Stimulated activated CD4-positive, alpha-beta T cell treated with anti-CD3 and anti-CD28 coated beads, Interleukin-2, amount 100 ng/mL, for 48 hours (primary cell): ENCODE data around the gene DCDC1.

Source experiments
- DNase-seq, 2 donors: peaks; one replicate each; pipeline ENCODE4 v3.0.0-alpha.2; 2020

DCDC1 gene

GRCh38 chr11:30902929-30903328 is 466.6 kb downstream of the DCDC1 start:
- no peak for DNase-seq

GRCh38 chr11:30895046-30895445 is 474.5 kb downstream of the DCDC1 start:
- no peak for DNase-seq

- DNase-seq = no peak
Measured at GRCh38 chr11:30893318-30893717, 476.2 kb downstream of the DCDC1 start.

- no peak for DNase-seq
Measured at GRCh38 chr11:30889143-30889794, 480.3 kb downstream of the DCDC1 start.

GRCh38 chr11:30879322-30880005 is 490.1 kb downstream of the DCDC1 start:
- DNase-seq = no peak

GRCh38 chr11:30878400-30878799 is 491.1 kb downstream of the DCDC1 start:
- no peak for DNase-seq

GRCh38 chr11:30876663-30877396 is 492.7 kb downstream of the DCDC1 start:
- no peak for DNase-seq

- no peak for DNase-seq
Measured at GRCh38 chr11:30876228-30876627, 493.3 kb downstream of the DCDC1 start.

- no peak for DNase-seq
Measured at GRCh38 chr11:30875806-30876205, 493.7 kb downstream of the DCDC1 start.

- DNase-seq = no peak
Measured at GRCh38 chr11:30873924-30874610, 495.5 kb downstream of the DCDC1 start.

GRCh38 chr11:30868626-30869081 is 500.9 kb downstream of the DCDC1 start:
- DNase-seq = no peak

- DNase-seq = no peak
Measured at GRCh38 chr11:30863209-30863608, 506.3 kb downstream of the DCDC1 start.

GRCh38 chr11:30861531-30861930 is 508.0 kb downstream of the DCDC1 start:
- no peak for DNase-seq

- DNase-seq = no peak
Measured at GRCh38 chr11:30861064-30861463, 508.5 kb downstream of the DCDC1 start.

- DNase-seq = no peak
Measured at GRCh38 chr11:30860146-30860545, 509.4 kb downstream of the DCDC1 start.

- DNase-seq = no peak
Measured at GRCh38 chr11:30859669-30860068, 509.9 kb downstream of the DCDC1 start.

- no peak for DNase-seq
Measured at GRCh38 chr11:30855383-30856006, 514.0 kb downstream of the DCDC1 start.

GRCh38 chr11:30853439-30853838 is 516.1 kb downstream of the DCDC1 start:
- no peak for DNase-seq

GRCh38 chr11:30852645-30853044 is 516.9 kb downstream of the DCDC1 start:
- DNase-seq = no peak

- DNase-seq = no peak
Measured at GRCh38 chr11:30852091-30852490, 517.4 kb downstream of the DCDC1 start.

GRCh38 chr11:30837252-30837651 is 532.3 kb downstream of the DCDC1 start:
- no peak for DNase-seq

GRCh38 chr11:30832831-30833230 is 536.7 kb downstream of the DCDC1 start:
- no peak for DNase-seq

GRCh38 chr11:30830681-30831080 is 538.9 kb downstream of the DCDC1 start:
- no peak for DNase-seq
